GM18498 (cell line): ENCODE data around the gene LYZL1.
A peak's percentile ranks its signal among the peaks of the same experiment; 100 is the strongest.
"Not testable (repeated sequence)": the region's sequence is repeated elsewhere in the genome, so short reads cannot be mapped to it uniquely, and the experiment has no call there.

Experiments used
- ATAC-seq: cut with Tn5 transposase; IDR thresholded peaks from one replicate; pipeline ENCODE4 v1.9.1; 2021; ENCODE audit warnings: mild to moderate bottlenecking, moderate library complexity; ENCODE audit not compliant: unreplicated experiment

The LYZL1 gene

DNA sequence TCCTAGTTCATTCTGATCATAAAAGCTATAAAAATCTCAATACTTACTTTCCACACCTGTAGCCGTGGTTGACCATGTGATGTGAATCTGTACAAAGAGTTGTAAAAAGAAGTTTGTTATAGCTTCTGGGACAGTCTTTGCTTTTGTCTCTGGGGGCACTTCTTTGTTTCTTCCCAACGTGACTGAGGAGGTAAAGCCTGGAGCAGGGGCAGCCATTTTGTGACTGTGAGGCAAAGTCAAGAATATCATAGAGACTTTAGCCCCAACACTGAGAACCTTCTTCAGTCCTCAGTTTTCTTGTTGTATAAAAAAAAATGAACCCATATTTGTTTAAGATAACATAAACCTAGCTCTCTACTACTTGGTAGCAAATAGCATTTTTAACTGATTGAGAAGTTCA, 29.4 kb upstream of the LYZL1 start:
- no peak for ATAC-seq

GRCh38 chr10:29263506-29263905, 25.4 kb upstream of the LYZL1 start:
- no peak for ATAC-seq

DNA sequence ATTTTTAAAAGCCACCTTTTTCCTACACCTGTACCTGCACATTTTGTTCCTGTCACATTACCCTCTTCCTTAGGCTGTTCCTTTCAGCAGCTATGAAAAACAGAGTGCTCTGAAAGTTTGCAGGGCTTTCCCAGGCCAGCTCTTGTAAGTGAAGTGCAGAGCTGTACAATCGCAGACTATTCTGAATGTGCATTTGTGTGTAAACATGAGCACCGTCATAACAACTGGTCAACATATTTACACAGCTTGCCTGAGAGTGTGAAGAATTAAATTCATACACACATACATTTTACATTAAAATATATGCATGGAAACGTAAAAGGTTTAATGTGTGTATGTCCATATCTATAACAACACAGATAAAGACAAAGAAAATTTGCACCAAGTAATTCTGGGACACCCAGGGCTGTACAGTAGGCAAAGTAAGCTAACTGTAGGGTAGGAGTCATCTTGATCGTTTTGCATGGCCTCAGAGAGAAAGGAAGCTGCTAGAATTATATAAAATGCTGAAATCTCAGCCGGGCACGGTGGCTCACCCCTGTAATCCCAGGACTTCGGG, 23.6 kb upstream of the LYZL1 start:
- ATAC-seq: no peak

GRCh38 chr10:29266641-29267040, 22.2 kb upstream of the LYZL1 start:
- ATAC-seq: no peak

DNA sequence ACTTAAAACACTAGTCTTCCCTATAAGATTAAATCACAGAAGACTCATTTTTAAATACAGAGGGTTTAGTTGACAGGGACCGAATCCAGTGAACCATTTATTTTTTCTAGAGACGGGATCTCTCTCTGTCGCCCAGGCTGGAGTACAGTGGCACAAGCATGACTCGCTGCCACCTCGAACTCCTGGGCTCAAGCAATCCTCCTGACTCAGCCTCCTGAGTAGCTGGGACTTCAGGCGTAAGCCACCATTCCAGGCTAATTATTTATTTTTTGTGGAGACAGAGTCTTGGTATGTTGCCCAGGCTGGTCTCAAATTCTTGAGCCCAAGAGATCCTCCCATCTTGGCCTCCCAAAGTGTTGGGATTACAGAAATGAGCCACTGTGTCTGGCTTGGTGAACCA, 20.9 kb upstream of the LYZL1 start:
- no peak for ATAC-seq

GRCh38 chr10:29269486-29269885, 19.4 kb upstream of the LYZL1 start:
- ATAC-seq: no peak

GRCh38 chr10:29270883-29271282, 18.0 kb upstream of the LYZL1 start:
- no peak for ATAC-seq

GRCh38 chr10:29271877-29272276, 17.0 kb upstream of the LYZL1 start:
- no peak for ATAC-seq

- ATAC-seq: no peak
These were observed 15.4 kb upstream of the LYZL1 start for GRCh38 chr10:29273478-29273877.

GRCh38 chr10:29276251-29276850, 12.5 kb upstream of the LYZL1 start:
- no peak for ATAC-seq

- ATAC-seq: no peak
These were observed 11.6 kb upstream of the LYZL1 start for GRCh38 chr10:29277296-29277695.

- ATAC-seq: no peak
These were observed 8.9 kb upstream of the LYZL1 start for GRCh38 chr10:29279779-29280487.

DNA sequence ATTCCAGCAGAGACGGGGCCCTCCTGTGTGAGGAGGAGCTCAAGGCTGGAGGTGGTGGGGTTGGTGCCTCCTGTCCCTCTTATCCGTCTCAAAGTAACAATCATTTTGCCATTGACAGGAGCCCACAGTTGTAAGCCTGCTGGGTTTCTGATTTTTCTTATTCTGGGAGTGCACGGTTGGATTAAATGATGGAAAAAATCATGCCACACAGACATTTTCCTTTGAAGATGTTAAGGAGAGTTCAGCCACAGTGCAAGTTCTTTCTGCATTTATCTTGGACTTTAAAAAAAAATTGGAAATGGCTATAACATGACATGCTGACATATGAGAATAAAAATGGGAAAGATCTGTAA, 8.4 kb upstream of the LYZL1 start:
- no peak for ATAC-seq

GRCh38 chr10:29285624-29286051, 3.2 kb upstream of the LYZL1 start:
- peak; percentile 92 for ATAC-seq

DNA sequence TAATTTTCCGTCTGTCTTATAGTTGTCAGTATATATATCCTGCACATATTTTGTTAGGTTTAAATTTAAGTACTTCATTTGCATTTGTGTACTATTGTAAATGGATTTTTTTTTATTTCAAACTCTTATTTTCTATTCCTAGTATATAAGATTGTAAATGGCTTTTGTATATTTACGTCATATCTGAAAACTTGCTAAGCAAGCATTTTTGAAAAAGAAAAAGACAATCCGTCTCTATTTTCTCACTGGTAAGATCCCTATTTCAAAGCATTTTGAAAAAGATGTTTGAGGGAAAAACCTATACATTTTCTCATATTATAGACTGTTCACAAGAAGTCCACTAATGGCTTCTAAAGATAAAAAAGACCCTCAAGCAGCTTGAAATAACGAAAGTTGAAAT, 1.2 kb upstream of the LYZL1 start:
- no peak for ATAC-seq

DNA sequence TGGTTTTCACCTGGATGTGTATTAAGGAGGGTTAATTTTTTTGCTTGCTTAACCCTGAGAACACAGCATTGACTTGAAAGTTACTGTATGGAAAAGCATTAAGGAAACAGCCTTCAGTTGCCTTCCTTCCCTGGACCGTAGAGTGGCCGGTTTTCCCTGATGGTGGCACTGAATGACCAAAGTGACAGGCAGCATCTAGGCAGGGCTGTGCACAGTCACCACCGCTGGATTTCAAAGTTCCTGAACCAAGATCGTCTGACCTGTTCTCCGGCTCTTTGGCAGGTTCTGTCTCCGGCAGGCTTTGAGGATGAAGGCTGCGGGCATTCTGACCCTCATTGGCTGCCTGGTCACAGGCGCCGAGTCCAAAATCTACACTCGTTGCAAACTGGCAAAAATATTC, 2.7 kb downstream of the LYZL1 start:
- ATAC-seq: not testable (repeated sequence)

DNA sequence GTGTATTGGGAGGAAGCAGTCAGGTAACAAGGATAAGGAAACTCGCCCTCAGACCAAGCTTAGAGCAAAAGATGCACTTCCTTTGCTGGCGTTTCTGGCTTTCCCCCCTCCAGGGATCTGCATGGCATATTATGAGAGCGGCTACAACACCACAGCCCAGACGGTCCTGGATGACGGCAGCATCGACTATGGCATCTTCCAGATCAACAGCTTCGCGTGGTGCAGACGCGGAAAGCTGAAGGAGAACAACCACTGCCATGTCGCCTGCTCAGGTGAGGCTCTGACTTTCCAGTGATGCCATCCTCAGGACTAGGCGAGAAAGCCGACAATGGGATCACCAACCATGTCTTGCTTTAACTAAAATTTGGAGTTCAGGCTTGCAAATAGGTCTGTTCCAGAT, 3.5 kb downstream of the LYZL1 start:
- not testable (repeated sequence) for ATAC-seq

- ATAC-seq: no peak
These were observed 6.9 kb downstream of the LYZL1 start for GRCh38 chr10:29295813-29296212.

DNA sequence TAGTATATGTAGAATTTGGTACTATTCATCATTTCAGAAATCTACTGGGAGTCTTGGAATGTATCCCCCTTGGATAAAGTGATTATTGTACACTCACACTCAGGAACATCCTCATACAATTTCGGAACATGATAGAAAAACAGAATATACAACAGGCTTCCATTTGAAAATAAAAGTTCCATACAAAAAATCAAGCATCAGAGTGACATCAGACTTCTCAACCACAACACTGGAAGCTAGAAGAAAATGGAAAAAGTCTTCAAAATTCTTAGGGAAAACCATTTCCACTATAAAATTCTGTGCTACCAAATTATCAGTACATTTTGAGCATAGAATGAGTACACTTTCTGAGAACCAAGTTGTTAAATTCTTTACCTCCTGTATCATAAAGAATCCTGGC, 8.8 kb downstream of the LYZL1 start:
- no peak for ATAC-seq

DNA sequence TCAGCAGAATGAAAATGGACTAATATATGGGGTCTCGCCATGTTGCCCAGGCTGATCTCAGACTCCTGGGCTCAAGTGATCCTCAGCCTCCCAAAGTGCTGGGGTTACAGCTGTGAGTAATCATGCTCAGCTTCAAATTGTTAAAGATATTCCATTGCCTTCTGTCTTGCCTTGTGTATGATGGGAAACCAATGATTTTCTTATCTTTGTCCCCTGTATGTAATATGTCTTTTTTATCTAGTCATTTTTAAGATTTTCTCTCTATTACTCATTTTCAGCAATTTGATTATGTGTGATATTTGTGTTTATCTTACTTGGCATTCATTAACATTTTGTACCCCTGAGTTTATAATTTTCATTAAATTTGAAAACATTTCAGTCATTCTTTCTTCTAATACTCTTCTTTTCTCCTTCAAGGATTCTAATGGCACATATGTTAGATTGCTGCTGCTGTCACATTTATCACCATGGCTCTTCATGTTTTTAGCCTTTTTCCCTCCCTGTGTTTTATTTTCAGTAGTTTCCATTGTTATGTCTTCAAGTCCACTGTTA, 12.6 kb downstream of the LYZL1 start:
- ATAC-seq: no peak

- no peak for ATAC-seq
These were observed 13.6 kb downstream of the LYZL1 start for GRCh38 chr10:29302499-29302898.

DNA sequence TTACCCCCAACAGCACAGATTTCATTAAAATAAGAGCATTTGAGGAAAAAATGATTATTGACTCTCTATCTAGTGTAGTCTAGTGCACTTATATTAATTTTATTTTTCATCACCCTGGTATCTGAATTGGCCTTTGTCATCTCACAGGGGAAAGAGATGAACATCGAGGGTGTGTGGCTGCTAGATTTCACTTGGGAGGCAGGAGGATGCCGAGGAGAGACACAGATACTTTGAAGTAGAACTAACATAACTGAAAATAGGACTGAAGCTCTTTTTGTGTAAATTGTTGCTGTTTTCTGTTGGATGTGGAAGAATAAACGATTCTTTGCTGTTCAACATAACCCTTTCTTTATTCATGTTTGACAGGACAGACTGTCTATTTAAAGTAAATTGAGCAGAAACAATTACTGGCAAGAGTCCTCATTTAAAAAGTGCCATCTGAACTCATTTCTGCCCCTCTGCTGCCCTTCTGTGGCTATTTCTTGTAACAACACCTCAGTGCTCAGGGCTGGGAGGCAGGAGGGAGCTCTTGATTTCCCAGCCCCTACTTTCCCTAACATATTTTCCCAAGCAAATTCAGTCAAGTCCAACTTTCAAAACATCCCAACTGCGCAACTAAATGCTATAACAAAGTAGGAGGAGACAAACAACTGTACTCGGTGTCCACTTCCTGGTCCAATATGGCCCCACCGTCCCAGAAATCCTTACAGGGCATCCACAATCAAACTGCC, 15.6 kb downstream of the LYZL1 start:
- ATAC-seq: no peak
